HL-60 (cell line): ENCODE measurements around the gene FKBP3.

Experiments
- CTCF ChIP-seq: IDR thresholded peaks from one replicate; pipeline ENCODE4 v1.5.1; 2011; ENCODE audit warnings: low read length, control low read depth, inconsistent platforms; ENCODE audit not compliant: insufficient read depth
- POLR2AphosphoS5 ChIP-seq: IDR thresholded peaks from 2 replicates; pipeline ENCODE4 v1.6.1; 2012; ENCODE audit warnings: low read depth

GRCh38 chr14:45114327-45114726, 20.0 kb downstream of the FKBP3 start:
- TF ChIP-seq CTCF = no peak
- TF ChIP-seq POLR2AphosphoS5 = no peak
